NOMO-1 (cell line): ENCODE measurements around the gene CCNA2.

Source experiments
- DNase-seq, 2 experiments: peaks; one replicate each; lab custom pipeline; 2025; ENCODE audit not compliant: unreplicated experiment in 2 of 2; lab: John Stamatoyannopoulos, UW

Gene CCNA2

GRCh38 chr4:121778991-121779628 is 44.6 kb downstream of the CCNA2 start:
- DNase-seq = no peak

- no peak for DNase-seq
Measured at GRCh38 chr4:121777625-121778024, 46.1 kb downstream of the CCNA2 start.

DNA sequence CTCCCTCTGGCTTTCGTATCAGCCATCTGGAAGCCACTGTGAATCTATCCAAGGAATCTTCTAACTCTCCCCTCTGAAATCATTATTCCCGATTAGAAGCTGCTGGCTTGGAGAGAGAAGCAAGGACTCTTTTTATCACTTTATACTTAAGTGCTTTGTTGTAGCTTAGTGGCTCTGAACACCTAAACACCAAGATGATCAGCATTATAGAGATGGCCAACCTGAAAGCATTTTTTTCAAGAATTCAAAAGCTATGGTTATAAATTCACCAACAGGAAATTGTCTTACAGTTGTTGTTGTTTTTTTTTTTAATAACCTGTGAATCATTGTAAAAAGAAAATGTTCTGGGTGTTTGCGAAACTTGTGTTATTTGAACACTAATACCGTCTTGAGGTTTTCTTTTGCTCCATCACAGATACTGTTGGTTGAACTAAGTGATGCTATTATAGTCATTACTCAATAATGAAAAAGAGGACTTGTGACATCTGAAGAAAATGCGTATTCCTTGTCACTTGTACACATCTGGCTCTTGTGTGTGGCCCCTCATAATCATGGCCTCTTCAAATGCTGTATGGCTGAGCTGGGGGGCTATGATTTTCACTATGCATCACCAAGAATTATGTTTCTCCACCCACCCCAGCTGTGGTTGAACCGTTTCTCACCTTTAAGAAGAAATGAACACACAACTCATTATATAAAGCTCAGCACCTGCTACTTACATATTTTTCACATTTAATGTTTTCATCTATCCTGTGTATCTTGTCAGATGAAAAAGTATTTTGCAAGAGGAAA is 46.9 kb downstream of the CCNA2 start:
- DNase-seq = no peak

DNA sequence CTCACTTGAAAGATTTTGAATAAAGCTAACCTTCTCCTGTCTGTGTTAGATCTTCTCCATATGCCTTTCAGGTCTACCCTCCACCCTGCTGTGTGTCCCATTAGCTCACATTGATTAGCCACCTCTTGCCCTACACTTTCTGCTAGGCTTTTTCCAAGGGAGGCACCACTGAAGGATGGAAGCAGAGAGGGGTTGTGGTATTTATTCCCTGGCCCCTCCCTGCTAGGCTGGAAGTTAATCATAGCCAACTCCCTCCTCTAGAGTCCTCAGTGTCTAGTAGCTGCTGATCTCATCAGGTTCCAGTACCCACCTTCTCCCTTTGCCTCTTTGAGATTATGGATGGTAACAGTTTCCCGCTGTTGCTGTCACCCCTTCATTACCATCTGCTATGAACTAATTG is 49.8 kb downstream of the CCNA2 start:
- DNase-seq = no peak

DNA sequence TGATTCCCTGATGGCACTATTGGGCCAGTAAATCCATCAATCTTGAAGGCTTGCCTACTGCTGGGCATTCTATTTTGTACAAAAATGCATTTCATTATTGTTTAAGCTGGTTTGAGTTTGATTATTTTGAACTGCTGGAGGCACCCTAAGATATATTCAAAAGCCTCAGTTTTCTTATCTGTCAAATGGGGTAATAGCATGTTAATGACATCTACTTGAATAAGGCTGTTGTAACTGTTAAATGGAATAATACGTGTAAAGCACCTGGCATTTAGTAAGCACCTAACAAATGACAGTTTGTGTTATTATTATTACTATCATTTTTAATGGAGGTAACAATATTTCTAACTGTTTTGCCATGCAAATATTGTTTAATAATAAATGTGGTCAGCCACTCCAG is 51.8 kb downstream of the CCNA2 start:
- DNase-seq = no peak

GRCh38 chr4:121769341-121769740 is 54.3 kb downstream of the CCNA2 start:
- no peak for DNase-seq

DNA sequence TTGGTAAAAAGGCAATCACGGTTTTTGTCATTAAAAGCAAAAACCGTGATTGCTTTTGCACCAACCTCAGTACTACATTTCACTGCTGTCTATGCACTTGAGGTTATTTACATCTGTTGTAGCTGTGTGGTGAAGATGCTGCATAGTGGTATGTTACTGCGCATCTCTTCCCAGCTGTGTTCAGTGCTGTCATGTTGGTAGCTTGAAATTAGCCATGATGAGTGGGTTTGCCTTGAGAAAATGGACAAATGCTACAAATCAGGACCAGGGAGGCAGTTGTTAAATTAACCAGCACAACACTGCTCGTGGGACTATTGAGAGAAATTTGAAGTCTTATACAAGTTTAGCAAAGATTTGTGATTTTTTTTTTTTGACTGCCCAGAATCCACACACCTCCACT is 56.5 kb downstream of the CCNA2 start:
- no peak for DNase-seq
